Ovary (tissue), 9 donors: Measurements from ENCODE around the gene DPT. TPM values are rescaled to one million over a fixed set of nuclear protein-coding genes. Genes with fewer than 3 reads are reported as not detected.

Experiments
- DNase-seq, 5 donors: peaks; one replicate each; pipeline ENCODE4 v3.0.0-alpha.2; 2019 to 2020
- H3K27ac ChIP-seq, 2 donors: fragments of 200-600 bp; one replicate each; pipeline versions ENCODE4 v1.5.1 to v1.8.0; 2019 to 2022
- H3K27me3 ChIP-seq: fragments of 200-600 bp; one replicate; pipeline ENCODE4 v1.8.0; 2022
- H3K36me3 ChIP-seq: fragments of 200-600 bp; sonication (generic); one replicate; pipeline ENCODE4 v1.5.1; 2019
- H3K4me1 ChIP-seq: one replicate; pipeline ENCODE4 v1.8.1; 2013; ENCODE audit warnings: mild to moderate bottlenecking, moderate library complexity; ENCODE audit not compliant: insufficient read depth
- H3K4me3 ChIP-seq: fragments of 200-600 bp; sonication (generic); one replicate; pipeline ENCODE4 v1.5.1; 2017
- H3K9me3 ChIP-seq, 2 donors: fragments of 200-600 bp in 1 of 2; sonication (generic) in 1 of 2; one replicate each; pipeline versions ENCODE4 v1.5.1 to v1.8.1; 2013 to 2019; ENCODE audit warnings: mild to moderate bottlenecking in 1 of 2, moderate library complexity in 1 of 2
- CTCF ChIP-seq, 3 donors: fragments of 450-650 bp in 2 of 3; fragments of 200-600 bp in 1 of 3; IDR thresholded peaks; one replicate each; pipeline versions ENCODE4 v1.5.1 to v1.8.0; 2016 to 2022; ENCODE audit warnings: antibody characterized with exemption in 3 of 3, mild to moderate bottlenecking in 1 of 3
- EP300 ChIP-seq: sonication (generic); formaldehyde crosslinking; IDR thresholded peaks from one replicate; pipeline ENCODE4 v1.6.1; 2017; ENCODE audit warnings: antibody characterized with exemption
- POLR2A ChIP-seq: fragments of 450-650 bp; IDR thresholded peaks from one replicate; pipeline ENCODE4 v1.6.1; 2017; ENCODE audit warnings: antibody characterized with exemption, mild to moderate bottlenecking, moderate library complexity
- WGBS, 3 donors: extraction: QIAGEN DNeasy Blood & Tissue Kit in 1 of 3; methylation state at CpG; one replicate each; pipeline versions ENCODE4 v1.1.5 to v1.1.7; 2013 to 2017; 5-methylcytosine and 5-hydroxymethylcytosine counted together
- intact Hi-C, 4 donors: fragments of 100-400 bp; cut with DNase I; formaldehyde crosslinking; loops; one replicate each; pipeline versions ENCODE4 v1.11.0 to v1.15.1; 2022 to 2023
- polyA plus RNA-seq, 2 donors: library from polyadenylated mRNA; stranded (reverse); fragments of 200-250 nt in 1 of 2; fragments of 350-450 nt in 1 of 2; fragmentation: Illumina TruSeq in 1 of 2; extraction: RNeasy Lipid Tissue Mini Kit (QIAGEN cat#74804) in 1 of 2; gene quantifications; one replicate each; pipeline ENCODE4 v1.2.3, GENCODE V29; 2013 to 2014
- total RNA-seq, 7 donors: library from RNA; depleted of rRNA in 2 of 7; stranded (reverse); fragments of >200 nt in 2 of 7; fragmentation: NEBNext Ultra II Directional in 3 of 7; extraction: Animal tissue kit (Norgen Biotek cat#: 25700) in 3 of 7; gene quantifications; one replicate each; pipeline versions ENCODE4 v1.1.0 to v1.2.4, GENCODE V29; 2016 to 2023
- donor health status: DM: no; HTN: no; CAD: no; lungs with moderate emphysema.
- donor health status: DM: no; HTN: no; CAD: no.
- donor health status: Bipolar disorder and iron deficiency.
- donor health status: DM: yes; HTN: yes; CAD: no.
- donor health status: DM: no; HTN: no; CAD: no.
- donor health status: DM: yes; HTN: yes; CAD: no.

Gene DPT
- total and polyA plus RNA-seq, 9 donors, result 1.3 to 248 (median 4.8) TPM

- DNase-seq, result no peak
- no peaks in the 10 kb centered on the region for H3K9me3 ChIP-seq
- no peaks in the 10 kb centered on the region for H3K36me3 ChIP-seq
- intact Hi-C loops, result no loop called here
- no peak overlapping the region for H3K4me3 ChIP-seq
- no peaks in the 10 kb centered on the region for H3K4me1 ChIP-seq
- no peak for TF ChIP-seq POLR2A
- 95 to 96% (median 96%) methylated on average over 4 of the region's 4 CpGs for WGBS, 3 donors
- H3K27me3 ChIP-seq, result no peaks in the 10 kb centered on the region
- H3K27ac ChIP-seq, result no peak overlapping the region
Measured at GRCh38 chr1:168739908-168740307, 10.9 kb upstream of the DPT start.

GRCh38 chr1:168736520-168736919 lies 7.5 kb upstream of the DPT start:
- Histone ChIP-seq H3K4me1 (no peaks in the 10 kb centered on the region), H3K9me3 (no peaks in the 10 kb centered on the region), H3K27me3 (no peaks in the 10 kb centered on the region), H3K36me3 (no peaks in the 10 kb centered on the region), H3K4me3 (no peak overlapping the region), H3K27ac (no peak overlapping the region)
- intact Hi-C loops, result no loop called here
- WGBS, 3 donors, result 80 to 90% (median 88%) methylated on average over 6 of the region's 6 CpGs
- no peak for TF ChIP-seq POLR2A
- TF ChIP-seq CTCF (IDR thresholded peaks at IDR 0.05), result no peak
- no peak for TF ChIP-seq EP300
- DNase-seq, result no peak

GRCh38 chr1:168735974-168736373 lies 7.0 kb upstream of the DPT start:
- Histone ChIP-seq H3K27ac (no peak overlapping the region), H3K4me1 (no peaks in the 10 kb centered on the region), H3K4me3 (no peak overlapping the region), H3K27me3 (no peaks in the 10 kb centered on the region), H3K9me3 (no peaks in the 10 kb centered on the region), H3K36me3 (no peaks in the 10 kb centered on the region)
- WGBS, 3 donors, result 57 to 82% (median 73%) methylated on average over 5 of the region's 5 CpGs
- no peak for TF ChIP-seq EP300
- no peak for TF ChIP-seq CTCF (IDR thresholded peaks at IDR 0.05)
- TF ChIP-seq POLR2A, result no peak
- no peak for DNase-seq
- intact Hi-C loops, result no loop called here

- 72 to 81% (median 77%) methylated on average over 1 of the region's 1 CpG for WGBS, 3 donors
- no peak for DNase-seq
- Histone ChIP-seq H3K4me3 (no peak overlapping the region), H3K27me3 (no peaks in the 10 kb centered on the region), H3K36me3 (no peaks in the 10 kb centered on the region), H3K9me3 (no peaks in the 10 kb centered on the region), H3K4me1 (no peaks in the 10 kb centered on the region), H3K27ac (no peak overlapping the region)
- TF ChIP-seq EP300 (no peak), CTCF (IDR thresholded peaks at IDR 0.05) (no peak), POLR2A (no peak)
- intact Hi-C loops, result no loop called here
Measured at GRCh38 chr1:168734946-168735345, 5.9 kb upstream of the DPT start.

GRCh38 chr1:168734271-168734670 lies 5.3 kb upstream of the DPT start:
- no peaks in the 10 kb centered on the region for H3K4me1 ChIP-seq
- H3K9me3 ChIP-seq, result no peaks in the 10 kb centered on the region
- TF ChIP-seq CTCF (IDR thresholded peaks at IDR 0.05) (no peak), POLR2A (no peak), EP300 (no peak)
- intact Hi-C loops, result no loop called here
- no peaks in the 10 kb centered on the region for H3K27me3 ChIP-seq
- WGBS, 3 donors, result 42 to 48% (median 44%) methylated on average over 3 of the region's 3 CpGs
- no peaks in the 10 kb centered on the region for H3K36me3 ChIP-seq
- H3K4me3 ChIP-seq, result no peak overlapping the region
- DNase-seq, result peak in 1 of 5 donors; percentile 44
- no peak overlapping the region for H3K27ac ChIP-seq
